Measurements from ENCODE around the gene KATNAL1. TPM values are rescaled to one million over a fixed set of nuclear protein-coding genes. Genes with fewer than 3 reads are reported as not detected.
"Not testable (repeated sequence)": the region's sequence is repeated elsewhere in the genome, so short reads cannot be mapped to it uniquely, and the experiment has no call there.

Gene KATNAL1
- polyA plus RNA-seq, 3 donors: 12.0 to 13.9 (median 12.8) TPM

DNA sequence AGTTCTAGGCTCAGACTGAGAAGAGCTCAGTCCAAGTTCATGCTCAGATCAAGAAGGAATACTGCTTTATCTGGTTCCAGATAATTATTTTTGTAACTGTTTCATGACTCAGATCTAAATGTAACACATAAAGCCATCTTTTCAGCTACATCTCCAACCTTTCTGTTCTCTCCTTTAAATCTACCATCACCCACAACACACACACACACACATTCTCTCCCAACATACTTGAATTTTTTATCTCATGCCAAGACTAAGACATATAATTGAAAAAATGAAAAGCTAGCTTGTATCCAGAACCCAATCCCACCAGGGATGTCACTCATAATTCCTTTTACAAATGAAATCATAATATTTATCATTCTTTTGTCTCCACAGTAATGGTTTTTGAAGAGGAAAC, 7.6 kb downstream of the KATNAL1 start:
- DNase-seq (ENCODE audit: low read depth in 3 of 3, low spot score in 2 of 3): no peak

GRCh38 chr13:30295116-30295515, 12.2 kb downstream of the KATNAL1 start:
- no peak for DNase-seq (ENCODE audit: low read depth in 3 of 3, low spot score in 2 of 3)

DNA sequence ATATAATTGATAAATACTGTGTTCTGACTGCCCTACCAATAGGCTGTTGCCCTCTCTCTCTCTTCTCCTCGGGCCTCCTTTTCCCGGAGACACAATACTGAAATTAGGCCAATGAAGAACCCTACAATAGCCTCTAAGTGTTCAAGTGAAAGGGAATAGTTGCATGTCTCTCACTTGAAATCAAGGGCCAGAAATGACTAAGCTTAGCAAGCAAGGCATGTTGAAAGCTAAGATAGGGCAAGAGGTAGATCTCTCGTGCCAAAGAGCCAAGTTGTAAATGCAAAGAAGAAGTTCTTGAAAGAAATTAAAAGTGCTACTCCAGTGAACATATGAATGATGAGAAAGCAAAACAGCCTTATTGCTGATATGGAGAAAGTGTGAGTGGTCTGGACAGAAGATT, 13.3 kb downstream of the KATNAL1 start:
- no peak for DNase-seq (ENCODE audit: low read depth in 3 of 3, low spot score in 2 of 3)

DNA sequence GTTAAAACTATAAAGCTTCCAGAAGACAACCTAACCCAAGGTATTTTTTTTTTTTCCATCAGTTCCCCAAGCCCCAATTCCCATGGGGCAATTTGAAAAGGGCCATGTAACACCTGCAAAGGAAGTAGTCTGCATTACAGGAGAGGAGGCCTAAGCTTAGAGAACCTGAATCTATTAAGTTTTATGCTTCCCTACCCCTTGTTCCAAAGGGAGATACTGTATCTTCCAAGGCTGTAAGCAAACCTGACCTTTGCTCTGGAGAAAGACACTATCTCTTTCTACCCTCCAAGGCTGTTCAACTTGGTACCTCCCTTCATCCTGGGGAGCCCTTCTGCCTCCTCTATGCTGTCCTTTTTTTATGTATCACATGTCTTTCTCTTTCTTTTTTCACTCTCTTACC, 15.0 kb downstream of the KATNAL1 start:
- no peak for DNase-seq (ENCODE audit: low read depth in 3 of 3, low spot score in 2 of 3)

DNA sequence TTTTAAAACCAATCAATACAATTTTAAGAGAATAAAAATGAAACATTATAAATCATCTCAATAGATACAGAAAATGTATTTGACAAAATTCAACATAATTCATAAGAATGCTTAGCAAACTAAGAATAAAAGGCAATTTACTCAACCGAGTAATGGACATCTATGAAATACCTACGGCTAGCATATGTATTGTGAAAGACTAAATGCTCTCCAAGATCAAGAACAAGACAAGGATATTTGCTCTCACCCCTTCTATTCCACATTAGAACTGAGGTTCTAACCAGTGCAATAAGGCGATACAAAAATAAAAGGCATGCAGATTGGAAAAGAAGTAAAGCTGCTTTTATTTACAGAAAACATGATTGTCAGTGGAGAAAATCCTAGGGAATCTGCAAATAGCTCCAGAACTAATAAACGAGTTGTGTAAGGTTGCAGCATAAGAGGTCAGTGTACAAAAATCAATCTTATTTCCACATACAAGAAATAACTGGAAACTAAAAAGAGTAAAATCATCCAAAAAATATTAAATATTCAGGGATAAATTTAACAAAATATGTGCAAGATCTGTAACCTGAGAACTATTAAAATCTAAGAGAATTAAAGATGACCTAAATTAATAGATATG, 16.4 kb downstream of the KATNAL1 start:
- DNase-seq (ENCODE audit: low read depth in 3 of 3, low spot score in 2 of 3): no peak

DNA sequence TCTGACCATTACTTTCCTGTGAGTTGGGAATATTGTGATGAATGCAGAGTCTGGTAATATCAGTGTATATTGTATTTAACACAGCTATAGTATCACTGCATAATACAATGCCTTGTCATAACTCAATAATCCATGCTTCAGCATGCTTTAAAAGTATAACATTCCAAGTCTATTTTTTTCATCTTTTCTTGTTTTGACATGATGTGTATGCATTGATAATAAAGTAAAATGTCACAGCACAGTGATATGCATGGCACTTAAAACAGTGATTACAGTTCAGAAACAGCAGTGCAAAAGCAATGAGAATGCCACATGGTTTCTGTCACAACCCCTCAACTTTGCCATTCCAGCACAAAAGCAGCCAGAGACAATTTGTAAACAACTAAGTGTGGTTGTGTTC, 17.8 kb downstream of the KATNAL1 start:
- no peak for DNase-seq (ENCODE audit: low read depth in 3 of 3, low spot score in 2 of 3)

- DNase-seq (ENCODE audit: low read depth in 3 of 3, low spot score in 2 of 3): not testable (repeated sequence)
These were observed 21.3 kb downstream of the KATNAL1 start for GRCh38 chr13:30286059-30286458.

DNA sequence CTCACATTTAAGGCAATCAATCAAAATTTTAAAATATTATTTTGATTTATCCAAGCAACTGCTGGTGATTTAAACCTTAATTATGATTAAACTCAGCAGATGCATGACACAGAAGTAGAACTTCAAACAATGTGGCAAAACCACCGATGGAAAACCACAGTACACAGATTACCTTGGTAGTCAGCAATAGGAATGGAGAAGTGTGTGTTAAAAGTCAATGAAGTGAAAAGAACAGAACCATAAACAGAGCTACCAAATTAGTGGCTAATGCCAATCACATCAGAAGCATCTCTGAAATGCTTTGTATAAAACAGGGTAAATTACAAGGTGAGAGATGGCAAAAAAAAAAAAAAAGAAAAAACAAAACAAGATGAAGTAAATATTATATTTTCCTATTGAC, 31.2 kb downstream of the KATNAL1 start:
- DNase-seq (ENCODE audit: low read depth in 3 of 3, low spot score in 2 of 3): no peak

GRCh38 chr13:30274083-30274482, 33.3 kb downstream of the KATNAL1 start:
- no peak for DNase-seq (ENCODE audit: low read depth in 3 of 3, low spot score in 2 of 3)

- DNase-seq (ENCODE audit: low read depth in 3 of 3, low spot score in 2 of 3): not testable (repeated sequence)
These were observed 37.3 kb downstream of the KATNAL1 start for GRCh38 chr13:30270035-30270434.

DNA sequence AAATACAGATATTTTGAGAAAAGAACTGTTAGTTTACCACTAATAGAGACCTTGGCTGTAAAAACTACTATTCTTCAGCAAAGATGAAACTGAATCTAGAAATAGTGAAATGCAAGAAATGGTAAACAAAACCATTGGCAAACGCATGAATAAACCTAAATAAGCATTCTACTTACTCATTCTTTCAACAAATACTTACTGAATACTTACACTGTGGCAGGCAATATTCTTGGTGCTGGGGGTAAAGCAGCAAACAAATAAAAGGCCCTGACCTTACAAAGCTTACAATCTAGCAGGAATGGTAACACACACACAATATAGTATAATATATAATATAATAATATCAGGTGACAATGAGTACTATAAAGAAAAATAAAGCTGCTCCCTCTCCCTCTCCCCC, 38.7 kb downstream of the KATNAL1 start:
- DNase-seq (ENCODE audit: low read depth in 3 of 3, low spot score in 2 of 3): no peak

DNA sequence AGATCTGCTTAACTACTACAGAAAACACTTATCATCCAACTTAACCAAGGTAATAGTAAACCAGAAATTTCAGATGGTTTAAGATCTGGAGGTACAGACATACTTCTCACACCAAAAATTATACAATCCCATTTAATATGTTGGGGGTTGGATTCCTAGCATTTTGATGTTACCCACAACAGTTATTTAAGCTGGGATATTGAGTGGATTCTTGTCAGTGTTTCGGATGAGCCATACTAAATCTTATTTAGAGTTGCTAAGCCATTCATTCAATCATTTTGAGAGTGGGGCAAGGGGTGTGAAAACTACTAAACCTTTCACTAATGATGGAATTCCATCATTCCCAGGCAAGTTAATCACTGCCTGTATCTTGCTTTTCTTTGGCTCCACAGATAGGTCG, 40.6 kb downstream of the KATNAL1 start:
- DNase-seq (ENCODE audit: low read depth in 3 of 3, low spot score in 2 of 3): no peak

DNA sequence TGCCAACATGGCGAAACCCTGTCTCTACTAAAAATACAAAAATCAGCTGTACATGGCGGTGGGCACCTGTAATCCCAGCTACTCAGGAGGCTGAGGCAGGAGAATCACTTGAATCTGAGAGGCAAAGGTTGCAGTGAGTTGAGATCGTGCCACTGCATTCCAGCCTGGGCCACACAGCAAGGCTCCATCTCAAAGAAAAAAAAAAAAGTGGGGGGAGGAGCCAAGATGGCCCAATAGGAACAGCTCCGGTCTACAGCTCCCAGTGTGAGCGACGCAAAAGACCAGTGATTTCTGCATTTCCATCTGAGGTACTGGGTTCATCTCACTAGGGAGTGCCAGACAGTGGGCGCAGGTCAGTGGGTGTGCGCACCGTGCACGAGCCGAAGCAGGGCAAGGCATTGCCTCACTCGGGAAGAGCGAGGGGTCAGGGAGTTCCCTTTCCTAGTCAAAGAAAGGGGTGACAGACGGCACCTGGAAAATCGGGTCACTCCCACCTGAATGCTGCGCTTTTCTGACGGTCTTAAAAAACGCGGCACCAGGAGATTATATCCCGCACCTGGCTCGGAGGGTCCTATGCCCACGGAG, 48.1 kb downstream of the KATNAL1 start:
- DNase-seq (ENCODE audit: low read depth in 3 of 3, low spot score in 2 of 3): not testable (repeated sequence)

DNA sequence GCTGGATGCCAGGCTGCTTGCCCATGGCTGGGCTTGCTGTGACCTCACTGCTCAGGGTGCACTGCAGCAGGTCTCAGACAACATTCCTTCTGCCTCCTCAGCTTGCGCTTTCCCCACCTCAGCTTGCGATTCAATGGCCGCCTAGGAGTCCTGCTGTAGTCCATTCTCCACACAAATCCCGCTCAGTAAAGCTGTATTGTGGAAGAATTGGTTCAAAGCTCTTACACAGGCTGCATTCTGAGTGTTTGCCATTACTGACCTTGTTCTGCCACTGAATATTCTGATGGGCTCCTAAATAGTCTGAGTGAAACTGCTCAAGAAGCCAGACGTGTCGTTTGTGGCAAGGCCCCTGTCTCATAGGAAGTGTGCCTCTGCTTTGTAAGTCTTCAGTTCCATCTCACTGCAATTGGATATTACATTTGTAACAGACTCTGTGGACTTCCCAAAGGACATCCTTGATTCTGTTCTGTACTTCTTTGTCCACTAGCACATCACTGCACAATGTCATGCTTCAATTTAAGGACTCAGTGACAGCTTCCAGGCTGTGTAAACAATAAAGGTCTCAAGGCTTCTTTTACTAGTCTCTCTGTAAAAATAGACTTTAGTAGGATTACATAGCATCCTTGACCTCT, 49.8 kb downstream of the KATNAL1 start:
- DNase-seq (ENCODE audit: low read depth in 3 of 3, low spot score in 2 of 3): peak; percentile 17 to 27 (median 20)

DNA sequence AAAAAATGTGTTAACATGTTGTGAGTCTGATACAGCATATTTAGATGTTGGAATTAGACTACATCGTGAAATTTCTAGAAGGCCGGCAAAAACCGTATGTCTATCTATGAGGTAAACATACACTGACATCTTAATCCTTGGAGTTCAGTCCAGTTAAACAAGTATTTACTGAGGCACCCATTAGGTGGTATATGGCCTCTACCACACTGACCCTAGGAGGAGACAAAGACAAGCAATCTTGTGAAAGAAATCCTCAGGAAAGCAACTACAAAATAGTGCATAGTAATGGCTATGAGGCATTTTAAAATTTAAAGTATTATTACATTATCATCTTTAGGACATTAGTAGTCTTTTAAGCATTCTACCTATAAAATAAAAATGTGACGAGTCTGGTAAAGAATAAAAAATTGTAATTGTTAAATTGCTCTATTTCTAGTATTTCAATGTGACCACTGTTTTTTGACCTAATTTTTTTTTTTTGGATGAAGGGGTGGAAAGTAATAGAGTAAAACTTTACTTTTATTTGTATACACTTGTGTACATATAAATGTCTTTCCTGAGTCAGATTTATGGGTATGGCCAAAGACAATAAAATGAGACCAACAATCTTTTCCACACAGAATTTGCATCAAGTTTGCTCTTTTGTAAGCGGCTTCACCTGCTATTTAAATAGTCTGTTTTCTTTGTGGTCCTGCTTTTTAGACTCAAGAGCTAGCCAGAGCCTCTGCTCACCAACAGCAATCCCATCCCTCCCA, 50.5 kb downstream of the KATNAL1 start:
- no peak for DNase-seq (ENCODE audit: low read depth in 3 of 3, low spot score in 2 of 3)

GRCh38 chr13:30255696-30256095, 51.7 kb downstream of the KATNAL1 start:
- no peak for DNase-seq (ENCODE audit: low read depth in 3 of 3, low spot score in 2 of 3)

- DNase-seq (ENCODE audit: low read depth in 3 of 3, low spot score in 2 of 3): no peak
These were observed 53.5 kb downstream of the KATNAL1 start for GRCh38 chr13:30253830-30254229.

DNA sequence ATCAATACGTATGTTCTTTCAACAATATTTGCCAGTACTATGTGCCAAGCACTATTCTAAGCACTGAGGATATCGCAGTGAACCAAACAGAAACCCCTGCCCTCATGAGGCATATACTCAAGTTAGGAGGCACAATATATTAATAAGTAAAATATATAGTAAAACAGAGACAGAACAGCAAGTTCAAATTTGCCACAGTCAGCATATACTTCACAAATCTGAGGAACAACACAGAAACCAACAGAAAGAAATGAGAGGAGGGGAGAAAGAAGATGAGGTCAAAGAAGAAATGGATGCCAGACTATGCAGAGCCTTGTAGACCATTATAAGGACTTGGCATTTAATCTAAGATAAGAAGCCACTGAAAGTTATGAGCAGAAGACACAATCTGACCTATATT, 59.9 kb downstream of the KATNAL1 start:
- DNase-seq (ENCODE audit: low read depth in 3 of 3, low spot score in 2 of 3): no peak

DNA sequence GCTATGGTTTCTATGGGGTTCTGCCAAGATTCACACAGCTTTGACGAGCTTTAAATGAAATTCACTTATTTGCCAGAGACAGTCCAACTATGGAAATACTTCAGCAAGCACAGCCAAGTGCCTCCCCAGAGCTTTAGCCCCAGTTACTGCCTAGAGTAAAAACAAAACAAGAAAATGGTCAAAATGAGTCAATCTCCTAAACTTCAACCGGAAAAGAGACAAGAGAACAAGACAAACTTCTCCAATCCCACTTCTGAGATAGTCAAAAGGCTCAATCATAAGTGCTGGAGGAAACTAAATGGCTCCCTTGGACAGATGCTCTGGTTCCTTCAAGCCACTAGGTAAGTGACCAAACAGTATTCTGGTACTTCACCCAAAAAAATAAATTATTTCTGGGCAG, 65.8 kb downstream of the KATNAL1 start:
- DNase-seq (ENCODE audit: low read depth in 3 of 3, low spot score in 2 of 3): no peak

GRCh38 chr13:30240608-30241007, 66.7 kb downstream of the KATNAL1 start:
- DNase-seq (ENCODE audit: low read depth in 3 of 3, low spot score in 2 of 3): no peak

- no peak for DNase-seq (ENCODE audit: low read depth in 3 of 3, low spot score in 2 of 3)
These were observed 72.1 kb downstream of the KATNAL1 start for GRCh38 chr13:30235216-30235615.

All from right renal cortex interstitium (tissue), 3 donors.